Neural cell (in vitro differentiated cells): ENCODE measurements around the gene PPP1R9B. TPM values are rescaled to one million over a fixed set of nuclear protein-coding genes. Genes with fewer than 3 reads are reported as not detected.

ENCODE experiments used
- H2AFZ ChIP-seq: fragments of 200-600, 300-800 bp; sonication (generic), shearing (Covaris generic); 2 replicates; pipeline ENCODE4 v1.6.0; 2014; ENCODE audit warnings: low read depth, mild to moderate bottlenecking, antibody characterized with exemption, low read length, moderate library complexity
- H3F3A ChIP-seq: fragments of 200-600 bp; shearing (Covaris generic); 2 replicates; pipeline ENCODE4 v1.6.1; 2016; ENCODE audit warnings: mild to moderate bottlenecking, moderate library complexity, mixed read lengths, antibody characterized with exemption, low read length; ENCODE audit not compliant: insufficient read depth, poor library complexity, severe bottlenecking
- H3K27ac ChIP-seq: fragments of 200-600, 300-800 bp; sonication (generic), shearing (Covaris generic); 2 replicates; pipeline ENCODE4 v1.5.1; 2014; ENCODE audit warnings: mild to moderate bottlenecking, low read length, moderate library complexity
- H3K27me3 ChIP-seq: fragments of 300-800, 200-600 bp; sonication (generic), shearing (Covaris generic); 2 replicates; pipeline ENCODE4 v1.6.0; 2014; ENCODE audit warnings: mild to moderate bottlenecking, low read depth, low read length, moderate library complexity; ENCODE audit not compliant: insufficient read depth
- H3K36me3 ChIP-seq: fragments of 300-800, 200-600 bp; sonication (generic), shearing (Covaris generic); 2 replicates; pipeline ENCODE4 v1.5.1; 2014; ENCODE audit warnings: mild to moderate bottlenecking, antibody characterized with exemption, low read length, moderate library complexity; ENCODE audit not compliant: insufficient read depth
- H3K4me2 ChIP-seq: fragments of 300-800, 200-600 bp; sonication (generic), shearing (Covaris generic); 2 replicates; pipeline ENCODE4 v1.6.0; 2014; ENCODE audit warnings: mild to moderate bottlenecking, low read length
- H3K4me3 ChIP-seq: fragments of 300-800, 200-600 bp; sonication (generic), shearing (Covaris generic); 2 replicates; pipeline ENCODE4 v1.5.1; 2014; ENCODE audit warnings: mild to moderate bottlenecking, low read length, moderate library complexity
- H3K79me2 ChIP-seq: fragments of 200-600 bp; shearing (Covaris generic); replicated peaks from 2 replicates; pipeline ENCODE4 v1.6.0; 2014; ENCODE audit warnings: mild to moderate bottlenecking, low read length, moderate library complexity; ENCODE audit not compliant: insufficient read depth
- H3K9ac ChIP-seq: fragments of 300-800, 200-600 bp; sonication (generic), shearing (Covaris generic); 2 replicates; pipeline ENCODE4 v1.6.1; 2016; ENCODE audit warnings: mild to moderate bottlenecking, low read length, mixed read lengths
- H3K9me2 ChIP-seq: fragments of 200-600 bp; shearing (Covaris generic); 2 replicates; pipeline ENCODE4 v1.6.1; 2016; ENCODE audit warnings: mild to moderate bottlenecking, low read length, mixed read lengths; ENCODE audit not compliant: insufficient read depth
- H3K9me3 ChIP-seq: fragments of 200-600, 300-800 bp; sonication (generic), shearing (Covaris generic); 2 replicates; pipeline ENCODE4 v1.6.1; 2016; ENCODE audit warnings: mild to moderate bottlenecking, mixed run types, low read length, moderate library complexity, mixed read lengths
- H4K20me1 ChIP-seq: fragments of 200-600 bp; shearing (Covaris generic); 2 replicates; pipeline ENCODE4 v1.6.1; 2016; ENCODE audit warnings: mild to moderate bottlenecking, mixed run types; ENCODE audit not compliant: insufficient read depth
- EP300 ChIP-seq: fragments of 450-650 bp; conservative IDR thresholded peaks from 2 replicates; pipeline ENCODE4 v1.6.1; 2014; ENCODE audit warnings: antibody characterized with exemption, mild to moderate bottlenecking, moderate library complexity; ENCODE audit not compliant: poor library complexity, severe bottlenecking
- EZH2 ChIP-seq: fragments of 200-600, 300-800 bp; shearing (Covaris generic), sonication (generic); IDR thresholded peaks from 2 replicates; pipeline ENCODE4 v1.6.1; 2014; ENCODE audit warnings: antibody characterized with exemption, low read length, borderline replicate concordance, mild to moderate bottlenecking; ENCODE audit not compliant: insufficient read depth, poor library complexity, severe bottlenecking
- MXI1 ChIP-seq: fragments of 450-650 bp; conservative IDR thresholded peaks from 2 replicates; pipeline ENCODE4 v1.6.1; 2014; ENCODE audit warnings: antibody characterized with exemption, mild to moderate bottlenecking; ENCODE audit not compliant: poor library complexity, severe bottlenecking
- POLR2AphosphoS5 ChIP-seq: IDR thresholded peaks from 2 replicates; pipeline ENCODE4 v1.6.1; 2012
- RAD21 ChIP-seq: fragments of 450-650 bp; conservative IDR thresholded peaks from 2 replicates; pipeline ENCODE4 v1.6.1; 2014; ENCODE audit warnings: antibody characterized with exemption, mild to moderate bottlenecking, moderate library complexity
- REST ChIP-seq: IDR thresholded peaks from 2 replicates; pipeline ENCODE4 v1.6.1; 2012; ENCODE audit warnings: borderline replicate concordance
- SMC3 ChIP-seq: fragments of 450-650 bp; conservative IDR thresholded peaks from 2 replicates; pipeline ENCODE4 v1.6.1; 2014; ENCODE audit warnings: antibody characterized with exemption, mild to moderate bottlenecking, moderate library complexity; ENCODE audit not compliant: poor library complexity
- TAF1 ChIP-seq: IDR thresholded peaks from 2 replicates; pipeline ENCODE4 v1.6.1; 2012; ENCODE audit warnings: low read depth
- polyA plus RNA-seq: library from polyadenylated mRNA; depleted of rRNA; stranded (reverse); fragments of >200 nt; gene quantifications from 2 replicates; pipeline ENCODE4 v1.2.3, GENCODE V29; 2014
- TF ChIP-seq, protein P1 (sequence below): fragments of 450-650 bp; IDR thresholded peaks from 2 replicates; pipeline ENCODE4 v1.5.1; 2014; ENCODE audit warnings: antibody characterized with exemption, mild to moderate bottlenecking, moderate library complexity; ENCODE audit not compliant: poor library complexity, severe bottlenecking

Gene PPP1R9B
- polyA plus RNA-seq, 1 donor from 2014 or later: 29.2 TPM

DNA sequence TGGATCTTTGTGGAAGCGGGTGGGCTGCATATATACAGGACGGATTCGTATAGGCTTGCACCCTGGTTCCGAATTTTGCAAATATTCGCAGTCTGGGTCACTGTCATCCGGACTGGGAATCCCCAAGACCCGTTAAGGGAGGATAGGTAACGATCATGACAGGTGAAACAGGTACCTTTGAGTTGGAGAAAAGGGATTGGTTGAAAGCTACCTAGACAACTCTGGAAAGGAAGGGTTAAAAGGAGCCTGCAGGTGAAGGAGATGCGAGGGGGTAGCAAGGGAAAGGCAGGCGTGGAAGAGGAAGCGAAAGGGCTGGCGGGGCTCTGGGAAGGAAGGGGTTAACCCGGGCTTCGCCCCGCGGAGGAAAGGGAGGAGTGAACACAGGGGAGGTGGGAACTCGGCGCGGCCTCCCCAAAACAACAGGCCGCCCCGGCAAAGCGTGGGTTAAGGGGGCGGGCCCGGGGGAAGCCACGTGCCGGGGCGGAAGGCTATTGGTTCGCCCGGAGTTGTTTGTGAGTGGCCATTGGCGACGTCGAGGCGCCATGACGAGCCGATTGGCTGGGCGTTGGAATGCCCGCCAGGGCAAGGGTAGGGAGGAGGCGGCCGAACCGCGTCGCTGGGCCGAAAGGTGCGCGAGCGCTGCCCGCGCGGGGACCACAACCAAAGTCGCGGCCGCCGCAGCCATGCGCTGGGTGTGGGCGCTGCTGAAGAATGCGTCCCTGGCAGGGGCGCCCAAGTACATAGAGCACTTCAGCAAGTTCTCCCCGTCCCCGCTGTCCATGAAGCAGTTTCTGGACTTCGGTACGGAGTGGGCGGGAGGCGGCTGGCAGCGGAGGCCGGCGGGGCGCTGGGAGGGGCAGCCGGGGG lies 55.5 kb downstream of the PPP1R9B start, which contains the start of gene PDK2:
PDK2 (plus strand) TSS at position 599 of the 867 bp plus-strand sequence; CDS start at position 684, 85 bp downstream.
- Histone ChIP-seq H3F3A (no peaks in the 10 kb centered on the region), H3K79me2 (peaks cover 9% of the 10 kb centered on the region), H2AFZ (peak within 1 kb of the TSS; percentile 84), H3K4me3 (peak within 1 kb of the TSS; percentile 97), H3K9me2 (no peaks in the 10 kb centered on the region), H4K20me1 (no peaks in the 10 kb centered on the region), H3K9ac (peak within 1 kb of the TSS; percentile 78), H3K27ac (peak within 1 kb of the TSS; percentile 83), H3K4me2 (peak within 1 kb of the TSS; percentile 91), H3K9me3 (no peaks in the 10 kb centered on the region), H3K27me3 (no peaks in the 10 kb centered on the region), H3K36me3 (no peaks in the 10 kb centered on the region)
- TF ChIP-seq MXI1 (peak; percentile 63), EP300 (peak; percentile 12), EZH2 (no peak), POLR2AphosphoS5 (peak; percentile 47), TAF1 (no peak)

- H3K27ac ChIP-seq: peak overlapping the region; percentile 83
- peak overlapping the region; percentile 97 for H3K4me3 ChIP-seq
- H3K9me3 ChIP-seq: no peaks in the 10 kb centered on the region
Measured at GRCh38 chr17:50094243-50094752, 56.2 kb downstream of the PPP1R9B start.

More at GRCh38 chr17:50094243-50094752, 56.2 kb downstream of the PPP1R9B start:
- peak overlapping the region; percentile 91 for H3K4me2 ChIP-seq
- H3K27me3 ChIP-seq: no peaks in the 10 kb centered on the region
- H2AFZ ChIP-seq: peak overlapping the region; percentile 15
- H3K36me3 ChIP-seq: no peaks in the 10 kb centered on the region
- no peaks in the 10 kb centered on the region for H3K9me2 ChIP-seq
- peak overlapping the region; percentile 66 for H3K9ac ChIP-seq
- TF ChIP-seq RAD21 (peak; percentile 73), REST (peak; percentile 68), SMC3 (peak; percentile 86), POLR2AphosphoS5 (peak; percentile 49), EZH2 (no peak), MXI1 (no peak), EP300 (no peak), TAF1 (peak; percentile 45)
- TF ChIP-seq, protein P1, sequence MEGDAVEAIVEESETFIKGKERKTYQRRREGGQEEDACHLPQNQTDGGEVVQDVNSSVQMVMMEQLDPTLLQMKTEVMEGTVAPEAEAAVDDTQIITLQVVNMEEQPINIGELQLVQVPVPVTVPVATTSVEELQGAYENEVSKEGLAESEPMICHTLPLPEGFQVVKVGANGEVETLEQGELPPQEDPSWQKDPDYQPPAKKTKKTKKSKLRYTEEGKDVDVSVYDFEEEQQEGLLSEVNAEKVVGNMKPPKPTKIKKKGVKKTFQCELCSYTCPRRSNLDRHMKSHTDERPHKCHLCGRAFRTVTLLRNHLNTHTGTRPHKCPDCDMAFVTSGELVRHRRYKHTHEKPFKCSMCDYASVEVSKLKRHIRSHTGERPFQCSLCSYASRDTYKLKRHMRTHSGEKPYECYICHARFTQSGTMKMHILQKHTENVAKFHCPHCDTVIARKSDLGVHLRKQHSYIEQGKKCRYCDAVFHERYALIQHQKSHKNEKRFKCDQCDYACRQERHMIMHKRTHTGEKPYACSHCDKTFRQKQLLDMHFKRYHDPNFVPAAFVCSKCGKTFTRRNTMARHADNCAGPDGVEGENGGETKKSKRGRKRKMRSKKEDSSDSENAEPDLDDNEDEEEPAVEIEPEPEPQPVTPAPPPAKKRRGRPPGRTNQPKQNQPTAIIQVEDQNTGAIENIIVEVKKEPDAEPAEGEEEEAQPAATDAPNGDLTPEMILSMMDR: peak; percentile 94
- H3F3A ChIP-seq: no peaks in the 10 kb centered on the region
- H4K20me1 ChIP-seq: no peaks in the 10 kb centered on the region
- peaks cover 9% of the 10 kb centered on the region for H3K79me2 ChIP-seq
